Esophagus muscularis mucosa (tissue), 4 donors: ENCODE results near the gene ARID5B. TPM values are rescaled to one million over a fixed set of nuclear protein-coding genes. Genes with fewer than 3 reads are reported as not detected.

ENCODE experiments used
- DNase-seq: peaks from one replicate; pipeline ENCODE4 v3.0.0-alpha.2; 2017; ENCODE audit errors: extremely low spot score
- H3K27ac ChIP-seq, 4 donors: fragments of 200-600 bp; sonication (generic); replicated peaks in 1 of 4; 1 replicate in 3 of 4; 2 replicates in 1 of 4; pipeline ENCODE4 v1.5.1; 2016 to 2019; ENCODE audit warnings: mild to moderate bottlenecking in 1 of 4
- H3K27me3 ChIP-seq, 4 donors: fragments of 200-600 bp; sonication (generic); one replicate each; pipeline versions ENCODE4 v1.5.1 to v1.6.0; 2016 to 2019
- H3K36me3 ChIP-seq, 4 donors: fragments of 200-600 bp; sonication (generic); one replicate each; pipeline ENCODE4 v1.5.1; 2016 to 2019
- H3K4me1 ChIP-seq, 4 donors: fragments of 200-600 bp; sonication (generic); one replicate each; pipeline ENCODE4 v1.5.1; 2016 to 2019
- H3K4me3 ChIP-seq, 4 donors: fragments of 200-600 bp; sonication (generic); 1 replicate in 2 of 4; 2 replicates in 2 of 4; pipeline ENCODE4 v1.5.1; 2016 to 2019; ENCODE audit warnings: mild to moderate bottlenecking in 4 of 4, moderate library complexity in 1 of 4
- H3K9me3 ChIP-seq, 4 donors: fragments of 200-600 bp; sonication (generic); 1 replicate in 3 of 4; 2 replicates in 1 of 4; pipeline ENCODE4 v1.5.1; 2016 to 2019
- EP300 ChIP-seq: sonication (generic); formaldehyde crosslinking; IDR thresholded peaks from one replicate; pipeline ENCODE4 v1.6.1; 2017; ENCODE audit warnings: antibody characterized with exemption
- POLR2A ChIP-seq: fragments of 450-650 bp; IDR thresholded peaks from one replicate; pipeline ENCODE4 v1.6.1; 2017; ENCODE audit warnings: antibody characterized with exemption, moderate library complexity, mild to moderate bottlenecking, low read depth
- POLR2AphosphoS5 ChIP-seq, 2 donors: sonication (generic); formaldehyde crosslinking; IDR thresholded peaks; one replicate each; pipeline ENCODE4 v1.6.1; 2017; ENCODE audit warnings: antibody characterized with exemption in 2 of 2
- WGBS: methylation state at CpG from one replicate; pipeline ENCODE4 v1.1.5; 2018; 5-methylcytosine and 5-hydroxymethylcytosine counted together
- intact Hi-C: fragments of 100-400 bp; cut with DNase I; formaldehyde crosslinking; loops from one replicate; pipeline ENCODE4 v1.15.1; 2023
- total RNA-seq, 4 donors: library from RNA; depleted of rRNA; stranded (reverse); fragments of >200 nt; gene quantifications; one replicate each; pipeline versions ENCODE4 v1.1.0 to v1.2.1, GENCODE V29; 2016
- TF ChIP-seq, protein P1 (sequence below), 3 experiments: fragments of 200-600 bp in 2 of 3; fragments of 450-650 bp in 1 of 3; sonication (generic) in 2 of 3; IDR thresholded peaks; one replicate each; pipeline ENCODE4 v1.5.1; 2017 to 2019; ENCODE audit warnings: antibody characterized with exemption in 3 of 3, mild to moderate bottlenecking in 2 of 3, moderate library complexity in 1 of 3

The ARID5B gene
- total RNA-seq, 4 donors from 2014 or later, result 33.6 to 150 (median 64.9) TPM

DNA sequence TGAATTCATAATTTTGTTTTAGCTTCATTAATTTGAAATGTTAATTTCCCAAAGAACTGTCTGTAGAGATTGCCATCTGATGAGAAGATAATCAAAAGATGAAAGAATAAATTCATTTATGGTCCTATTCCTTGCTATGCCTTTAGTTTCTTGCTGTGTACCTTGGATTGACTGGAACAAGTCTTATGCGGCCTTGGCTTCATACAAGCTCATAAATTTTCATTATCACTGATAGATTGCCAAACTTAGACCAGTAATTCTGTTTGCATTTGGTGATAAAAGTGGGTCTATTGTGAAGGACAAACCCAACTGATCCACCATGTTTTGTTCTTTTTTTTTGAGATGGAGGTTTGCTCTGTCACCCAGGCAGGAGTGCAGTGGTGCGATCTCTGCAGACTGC is 48.2 kb downstream of the ARID5B start:
- H3K4me1 ChIP-seq, result peaks cover 0 to 10% (median 5%) of the 10 kb centered on the region in 4 donors
- 98% methylated on average over 2 of the region's 2 CpGs for WGBS
- DNase-seq, result no peak
- H3K27me3 ChIP-seq, result no peaks in the 10 kb centered on the region
- no peaks in the 10 kb centered on the region for H3K36me3 ChIP-seq
- no peaks in the 10 kb centered on the region for H3K9me3 ChIP-seq
- H3K27ac ChIP-seq, result no peak overlapping the region
- TF ChIP-seq EP300, result no peak
- TF ChIP-seq POLR2A, result no peak
- TF ChIP-seq, protein P1, sequence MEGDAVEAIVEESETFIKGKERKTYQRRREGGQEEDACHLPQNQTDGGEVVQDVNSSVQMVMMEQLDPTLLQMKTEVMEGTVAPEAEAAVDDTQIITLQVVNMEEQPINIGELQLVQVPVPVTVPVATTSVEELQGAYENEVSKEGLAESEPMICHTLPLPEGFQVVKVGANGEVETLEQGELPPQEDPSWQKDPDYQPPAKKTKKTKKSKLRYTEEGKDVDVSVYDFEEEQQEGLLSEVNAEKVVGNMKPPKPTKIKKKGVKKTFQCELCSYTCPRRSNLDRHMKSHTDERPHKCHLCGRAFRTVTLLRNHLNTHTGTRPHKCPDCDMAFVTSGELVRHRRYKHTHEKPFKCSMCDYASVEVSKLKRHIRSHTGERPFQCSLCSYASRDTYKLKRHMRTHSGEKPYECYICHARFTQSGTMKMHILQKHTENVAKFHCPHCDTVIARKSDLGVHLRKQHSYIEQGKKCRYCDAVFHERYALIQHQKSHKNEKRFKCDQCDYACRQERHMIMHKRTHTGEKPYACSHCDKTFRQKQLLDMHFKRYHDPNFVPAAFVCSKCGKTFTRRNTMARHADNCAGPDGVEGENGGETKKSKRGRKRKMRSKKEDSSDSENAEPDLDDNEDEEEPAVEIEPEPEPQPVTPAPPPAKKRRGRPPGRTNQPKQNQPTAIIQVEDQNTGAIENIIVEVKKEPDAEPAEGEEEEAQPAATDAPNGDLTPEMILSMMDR (IDR thresholded peaks at IDR 0.05), result no peak
- TF ChIP-seq POLR2AphosphoS5 (IDR thresholded peaks at IDR 0.05), result no peak
- intact Hi-C loops, result no loop called here
- no peak overlapping the region for H3K4me3 ChIP-seq

DNA sequence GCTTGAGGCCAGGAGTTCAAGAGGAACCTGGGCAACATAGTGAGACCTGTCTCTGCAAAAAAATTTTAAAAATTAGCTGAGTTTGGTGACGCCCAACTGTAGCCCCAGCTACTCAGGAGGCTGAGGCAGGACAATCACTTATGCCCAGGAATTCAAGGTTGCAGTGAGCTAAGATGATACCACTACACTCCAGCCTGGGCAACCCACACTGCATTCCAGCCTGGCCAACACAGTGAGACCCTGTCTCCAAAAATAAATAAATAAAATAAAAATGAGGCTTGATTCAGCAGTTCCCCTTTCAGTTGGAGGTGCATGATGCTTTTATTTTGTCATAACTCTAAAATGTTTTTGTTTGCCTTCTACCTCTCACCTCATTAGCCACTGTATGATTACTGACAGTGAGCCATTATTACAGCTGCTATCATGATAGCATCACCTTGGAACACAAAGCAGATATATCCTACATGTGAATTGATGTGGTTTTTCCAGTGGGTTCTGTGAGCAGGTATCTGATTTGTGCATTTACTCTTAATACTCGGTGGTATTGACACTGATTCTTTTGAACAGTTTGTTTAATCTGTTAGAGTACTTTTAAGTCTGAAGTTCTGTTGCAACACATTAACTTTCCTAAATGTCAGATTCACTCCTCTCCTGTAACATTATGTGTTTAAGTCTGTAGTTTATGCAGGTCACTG is 49.1 kb downstream of the ARID5B start:
- whole genome bisulfite sequencing, result 79% methylated on average over 2 of the region's 2 CpGs
- no peak overlapping the region for H3K27ac ChIP-seq
- intact Hi-C loops, result no loop called here
- no peak overlapping the region for H3K4me3 ChIP-seq
- H3K9me3 ChIP-seq, result no peaks in the 10 kb centered on the region
- H3K36me3 ChIP-seq, result no peaks in the 10 kb centered on the region
- no peak for DNase-seq
- TF ChIP-seq EP300, result no peak
- TF ChIP-seq, protein P1 (IDR thresholded peaks at IDR 0.05), result no peak
- TF ChIP-seq POLR2AphosphoS5 (IDR thresholded peaks at IDR 0.05), result no peak
- H3K27me3 ChIP-seq, result no peaks in the 10 kb centered on the region
- H3K4me1 ChIP-seq, result peaks cover 0 to under 1% (median 0%) of the 10 kb centered on the region in 4 donors

DNA sequence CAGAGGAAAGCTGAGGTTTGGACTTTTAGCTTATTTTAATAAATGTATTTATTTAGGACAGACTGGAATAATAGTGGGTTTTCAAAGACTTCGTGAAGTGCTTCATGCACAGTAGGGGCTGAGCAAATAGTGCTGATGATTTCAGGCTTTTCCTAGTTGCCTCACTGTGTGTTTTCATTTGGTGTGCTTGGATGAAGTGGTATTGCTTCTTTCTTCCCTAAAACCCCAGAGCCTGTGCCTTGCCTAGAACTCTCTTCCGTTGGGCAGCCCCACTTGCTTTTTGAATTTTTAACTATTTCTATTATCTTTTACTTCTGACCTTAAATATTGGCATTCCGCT is 49.6 kb downstream of the ARID5B start:
- WGBS, result 95% methylated on average over 3 of the region's 3 CpGs

DNA sequence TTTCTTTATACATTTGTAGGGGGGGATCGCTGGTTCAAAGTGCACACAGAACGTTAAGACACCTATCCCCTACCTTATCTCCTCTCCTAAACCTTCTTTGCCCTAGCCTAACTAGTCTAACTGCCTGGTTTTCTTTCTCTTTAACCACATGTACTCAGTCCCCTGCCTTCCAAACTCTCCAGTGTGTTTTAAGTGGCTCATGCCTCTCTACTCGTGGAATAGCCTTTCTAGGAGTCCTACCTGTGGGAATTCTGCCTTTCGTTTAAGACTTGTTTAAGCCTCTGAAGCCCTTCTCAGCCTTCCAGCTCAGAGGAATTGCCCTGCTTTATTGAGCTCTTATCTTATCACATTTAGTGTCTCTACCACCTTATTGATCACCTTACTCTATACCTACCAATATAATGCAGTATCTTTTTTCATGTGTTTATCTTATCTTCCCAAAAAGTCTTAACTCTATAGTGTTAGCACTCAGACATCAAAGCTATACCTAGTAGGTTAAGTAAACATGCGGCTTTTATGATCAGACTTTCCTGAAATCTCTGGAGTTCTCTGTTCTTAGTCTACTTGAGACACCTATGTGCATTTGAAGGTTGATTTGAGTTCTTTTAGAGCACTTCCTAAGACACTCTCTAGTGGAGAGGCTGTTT is 50.7 kb downstream of the ARID5B start:
- H3K4me1 ChIP-seq, result no peaks in the 10 kb centered on the region
- WGBS, result 91% methylated on average over 5 of the region's 5 CpGs
- H3K27ac ChIP-seq, result no peak overlapping the region
- H3K9me3 ChIP-seq, result no peaks in the 10 kb centered on the region
- DNase-seq, result no peak
- intact Hi-C loops, result no loop called here
- no peak overlapping the region for H3K4me3 ChIP-seq
- TF ChIP-seq POLR2A (no peak), EP300 (no peak), POLR2AphosphoS5 (IDR thresholded peaks at IDR 0.05) (no peak)
- TF ChIP-seq, protein P1 (IDR thresholded peaks at IDR 0.05), result no peak
- no peaks in the 10 kb centered on the region for H3K36me3 ChIP-seq
- no peaks in the 10 kb centered on the region for H3K27me3 ChIP-seq

More for the DNA sequence above, 49.6 kb downstream of the ARID5B start:
- H3K4me1 ChIP-seq, result no peaks in the 10 kb centered on the region
- no peak for DNase-seq
- no peaks in the 10 kb centered on the region for H3K9me3 ChIP-seq
- intact Hi-C loops, result no loop called here
- H3K27ac ChIP-seq, result no peak overlapping the region
- no peaks in the 10 kb centered on the region for H3K36me3 ChIP-seq
- no peak overlapping the region for H3K4me3 ChIP-seq
- no peaks in the 10 kb centered on the region for H3K27me3 ChIP-seq
- TF ChIP-seq POLR2A, result no peak
- TF ChIP-seq POLR2AphosphoS5 (IDR thresholded peaks at IDR 0.05), result no peak
- no peak for TF ChIP-seq EP300
- TF ChIP-seq, protein P1 (IDR thresholded peaks at IDR 0.05), result no peak
